ENCODE results near the gene PLEKHA6.
A peak's percentile ranks its signal among the peaks of the same experiment; 100 is the strongest.

Gene PLEKHA6

GRCh38 chr1:204383163-204383904 lies 23.6 kb upstream of the PLEKHA6 start:
- DNase-seq (ENCODE audit: low read depth in 2 of 2, low spot score in 1 of 2) = no peak

DNA sequence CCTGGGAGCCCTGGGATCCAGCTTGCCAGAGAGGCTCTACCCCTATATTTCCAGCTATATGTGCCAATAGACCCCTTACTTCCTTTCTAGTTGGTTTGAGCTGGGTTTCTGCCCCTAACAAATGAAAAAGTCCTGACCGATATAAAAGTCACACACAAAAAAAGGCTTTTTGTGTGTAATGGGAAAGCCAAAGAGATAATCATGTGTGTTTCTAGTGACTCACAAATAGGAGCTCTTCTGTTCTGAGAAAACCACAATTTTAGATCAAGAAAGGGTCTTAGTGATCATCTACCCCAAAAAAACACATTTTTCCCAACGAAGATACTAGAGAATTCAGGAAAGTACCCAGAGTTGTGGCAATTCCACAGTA lies 23.0 kb upstream of the PLEKHA6 start:
- DNase-seq (ENCODE audit: low read depth in 2 of 2, low spot score in 1 of 2) = no peak

GRCh38 chr1:204380293-204380831 lies 20.6 kb upstream of the PLEKHA6 start:
- no peak for DNase-seq (ENCODE audit: low read depth in 2 of 2, low spot score in 1 of 2)

- no peak for DNase-seq (ENCODE audit: low read depth in 2 of 2, low spot score in 1 of 2)
Measured at GRCh38 chr1:204377800-204378668, 18.3 kb upstream of the PLEKHA6 start.

DNA sequence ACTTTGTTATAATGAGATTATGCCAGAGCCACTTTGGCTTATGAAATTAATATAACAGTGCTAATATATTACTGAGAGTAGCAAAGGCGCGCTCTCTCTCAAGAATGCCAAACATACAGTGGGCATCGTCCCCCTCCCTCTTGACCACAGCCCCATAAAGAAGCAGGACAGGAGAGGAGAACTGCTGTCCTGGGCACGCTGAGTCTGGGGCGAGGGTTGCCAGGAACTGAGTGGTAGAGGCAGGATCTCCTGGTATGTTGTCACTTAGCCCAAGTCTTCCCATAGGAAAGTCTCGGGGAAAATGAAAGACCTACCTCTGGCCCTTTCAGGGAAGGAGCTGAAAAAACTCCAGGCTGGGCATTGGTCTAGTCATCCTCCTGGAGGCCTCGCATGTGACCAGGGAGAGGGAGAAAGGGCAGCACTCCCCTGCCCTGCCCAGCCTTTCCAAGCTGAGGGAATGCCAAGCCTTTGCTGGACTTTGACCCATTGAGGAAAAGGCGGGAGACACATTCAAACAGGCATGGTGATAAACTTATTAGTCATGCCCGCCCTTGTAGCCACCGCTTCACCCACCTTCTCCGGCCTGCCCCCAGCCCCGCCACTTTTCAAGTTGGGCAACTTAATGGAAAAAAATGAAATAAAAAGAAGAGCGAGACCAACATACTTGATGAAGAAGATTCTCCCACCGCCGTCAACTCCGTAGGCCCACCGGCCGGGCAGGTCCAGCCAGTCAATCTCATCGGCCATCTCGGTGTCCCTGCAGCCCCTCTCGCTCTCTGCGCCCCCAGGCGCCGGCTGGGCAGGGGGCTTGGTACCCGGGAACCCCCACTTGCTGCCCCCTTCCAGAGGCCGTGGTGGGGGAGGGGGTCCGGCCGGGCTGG lies 17.4 kb upstream of the PLEKHA6 start:
- DNase-seq (ENCODE audit: low read depth in 2 of 2, low spot score in 1 of 2) = no peak

GRCh38 chr1:204376465-204376864 lies 16.7 kb upstream of the PLEKHA6 start:
- no peak for DNase-seq (ENCODE audit: low read depth in 2 of 2, low spot score in 1 of 2)

GRCh38 chr1:204373911-204374310 lies 14.2 kb upstream of the PLEKHA6 start:
- DNase-seq (ENCODE audit: low read depth in 2 of 2, low spot score in 1 of 2) = no peak

GRCh38 chr1:204370176-204370575 lies 10.4 kb upstream of the PLEKHA6 start:
- DNase-seq (ENCODE audit: low read depth in 2 of 2, low spot score in 1 of 2) = no peak

- no peak for DNase-seq (ENCODE audit: low read depth in 2 of 2, low spot score in 1 of 2)
Measured at GRCh38 chr1:204368996-204369726, 9.4 kb upstream of the PLEKHA6 start.

- no peak for DNase-seq (ENCODE audit: low read depth in 2 of 2, low spot score in 1 of 2)
Measured at GRCh38 chr1:204367956-204368355, 8.2 kb upstream of the PLEKHA6 start.

DNA sequence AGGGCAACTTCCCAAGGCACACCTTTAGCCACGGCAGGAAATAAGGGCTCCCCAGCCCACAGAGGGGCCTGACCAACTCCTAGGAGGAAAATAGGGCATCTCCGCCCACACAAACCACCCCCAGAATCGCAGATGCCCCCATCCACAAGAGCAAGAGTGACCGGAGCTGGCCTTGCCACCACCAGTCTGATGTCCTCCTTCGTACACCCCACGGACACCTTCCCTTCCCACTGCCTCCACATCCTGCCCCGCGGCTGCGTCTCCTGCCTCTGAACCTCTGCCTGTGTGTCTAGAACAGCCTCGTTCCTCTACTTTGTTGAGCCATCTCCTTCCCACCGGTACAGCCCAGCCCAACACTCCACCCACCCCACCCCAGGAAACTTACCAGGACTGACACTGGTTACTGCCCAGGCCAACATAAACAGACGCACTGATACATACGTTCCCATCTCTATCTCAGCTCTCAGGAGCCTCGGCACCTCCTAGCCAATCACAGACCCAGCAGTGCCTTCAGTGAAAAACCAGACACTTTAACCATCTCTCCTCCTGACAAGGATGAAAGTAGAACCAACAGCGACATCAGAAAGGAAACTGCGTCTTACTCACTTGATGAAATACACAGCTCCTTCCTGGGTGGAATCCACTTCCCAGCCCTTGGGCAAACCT lies 7.6 kb upstream of the PLEKHA6 start:
- no peak for DNase-seq (ENCODE audit: low read depth in 2 of 2, low spot score in 1 of 2)

GRCh38 chr1:204366759-204367158 lies 7.0 kb upstream of the PLEKHA6 start:
- no peak for DNase-seq (ENCODE audit: low read depth in 2 of 2, low spot score in 1 of 2)

GRCh38 chr1:204363335-204364114 lies 3.8 kb upstream of the PLEKHA6 start:
- DNase-seq (ENCODE audit: low read depth in 2 of 2, low spot score in 1 of 2) = peak; percentile 32 to 53

DNA sequence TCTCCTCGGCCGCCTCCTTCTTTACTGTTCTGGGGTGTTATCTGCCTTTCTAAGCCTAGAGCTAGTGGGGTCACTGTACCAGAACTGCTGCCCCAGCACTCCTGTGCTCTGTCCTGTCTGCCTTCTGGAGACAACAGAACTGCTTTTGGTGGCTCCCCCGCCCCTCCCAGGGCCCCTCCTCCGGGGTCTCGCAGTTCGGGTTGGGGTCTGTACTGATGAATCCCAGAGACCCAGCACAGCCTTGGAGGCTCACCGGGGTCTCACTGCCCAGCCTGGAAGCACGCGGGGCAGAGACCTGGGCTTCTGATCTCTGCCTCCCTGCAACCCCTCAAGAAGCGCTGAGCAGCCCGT lies 3.2 kb upstream of the PLEKHA6 start:
- DNase-seq (ENCODE audit: low read depth in 2 of 2, low spot score in 1 of 2) = no peak

DNA sequence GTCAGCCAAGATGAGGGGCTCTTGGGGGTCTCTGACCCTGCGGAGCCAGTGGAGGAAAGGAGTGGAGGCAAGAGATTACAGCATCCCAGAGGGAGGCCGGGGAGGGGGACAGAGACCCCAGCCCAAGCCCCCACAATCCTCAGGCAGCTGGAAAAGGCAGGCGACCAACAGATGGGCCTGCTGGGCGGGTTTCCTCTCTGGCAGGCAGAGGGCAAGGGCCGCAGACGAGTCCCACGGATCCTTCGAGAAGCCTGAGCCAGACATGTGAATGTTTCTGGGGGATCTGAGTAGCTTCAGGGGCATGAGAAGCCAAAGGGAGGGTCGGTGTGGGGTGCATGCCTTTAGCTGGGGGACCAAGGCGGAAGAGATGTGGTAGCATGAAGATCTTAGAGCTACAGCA lies 2.1 kb upstream of the PLEKHA6 start:
- no peak for DNase-seq (ENCODE audit: low read depth in 2 of 2, low spot score in 1 of 2)

GRCh38 chr1:204361341-204361771 lies 1.6 kb upstream of the PLEKHA6 start:
- no peak for DNase-seq (ENCODE audit: low read depth in 2 of 2, low spot score in 1 of 2)

DNA sequence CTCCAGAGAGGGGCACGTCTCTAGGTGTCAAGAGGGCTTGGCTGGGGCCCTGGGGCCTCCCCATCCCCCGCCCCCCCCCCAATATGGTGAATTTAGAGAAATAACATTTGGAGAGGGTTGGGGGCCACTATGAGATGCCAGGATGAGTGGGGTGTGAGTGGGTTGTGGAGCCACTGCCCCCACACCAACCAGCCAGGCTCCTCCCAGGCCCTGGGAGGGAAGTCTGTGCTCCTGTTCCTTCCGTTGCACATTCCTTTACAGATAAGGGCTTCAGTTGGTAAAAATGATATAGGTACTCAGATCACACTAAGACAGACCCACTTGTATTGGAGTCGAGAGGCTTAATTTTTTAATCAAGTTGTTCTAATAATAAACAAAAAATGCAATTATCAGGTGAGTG lies 585 bp upstream of the PLEKHA6 start:
- DNase-seq (ENCODE audit: low read depth in 2 of 2, low spot score in 1 of 2) = no peak

GRCh38 chr1:204359131-204359473 lies 627 bp downstream of the PLEKHA6 start:
- no peak for DNase-seq (ENCODE audit: low read depth in 2 of 2, low spot score in 1 of 2)

GRCh38 chr1:204358605-204359004 lies 1.1 kb downstream of the PLEKHA6 start:
- DNase-seq (ENCODE audit: low read depth in 2 of 2, low spot score in 1 of 2) = no peak

Measured in stimulated activated CD8-positive, alpha-beta memory T cell treated with anti-CD3 and anti-CD28 coated beads, Interleukin-4, amount 100 ng/mL, for 1 hour (primary cell).